Femur (tissue), 1 donor: ENCODE data around the gene YPEL1.
"Not testable (repeated sequence)": the region's sequence is repeated elsewhere in the genome, so short reads cannot be mapped to it uniquely, and the experiment has no call there.

Experiments
- DNase-seq: peaks from one replicate; pipeline ENCODE4 v3.0.0-alpha.2; 2017

YPEL1 gene

DNA sequence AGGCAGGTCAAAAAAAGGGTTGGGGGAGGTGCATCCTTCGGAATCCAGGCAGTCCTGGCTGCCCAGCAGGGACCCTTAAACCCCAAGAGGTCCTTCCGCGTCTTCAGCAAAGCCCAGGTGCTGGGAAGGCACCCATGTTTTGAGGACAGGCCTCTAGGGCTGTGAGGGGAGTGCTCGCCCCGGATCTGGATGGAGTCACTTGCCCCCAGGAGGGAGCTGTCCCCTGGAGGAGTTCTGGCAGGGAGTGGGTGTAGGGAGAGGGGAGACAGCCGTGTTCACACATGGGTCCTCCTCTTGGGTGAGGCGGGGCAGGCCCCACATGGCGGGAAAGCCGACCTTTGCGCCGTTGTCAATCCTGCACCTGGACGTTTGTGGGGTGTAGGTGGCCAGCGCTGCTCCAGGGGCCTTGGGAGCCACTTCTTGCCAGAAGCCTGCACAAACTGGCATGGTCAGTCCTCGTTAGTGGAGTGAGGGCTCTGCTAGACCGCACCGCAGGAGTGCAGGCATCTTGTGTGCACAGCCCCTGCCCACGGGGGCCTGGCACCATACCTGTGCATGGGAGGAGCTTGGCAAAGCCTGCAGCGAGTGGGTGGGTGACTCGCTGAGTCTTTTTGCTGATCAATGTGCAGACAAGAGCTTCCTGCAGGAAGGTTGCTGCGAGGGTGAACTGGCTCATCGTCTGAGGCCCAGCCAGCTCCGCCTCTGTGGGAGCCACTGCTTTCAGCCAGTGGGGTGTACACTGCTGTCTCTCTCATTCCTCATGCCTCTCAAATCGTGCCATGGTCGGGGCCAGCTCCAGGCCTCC is 53.8 kb downstream of the YPEL1 start:
- DNase-seq = no peak

DNA sequence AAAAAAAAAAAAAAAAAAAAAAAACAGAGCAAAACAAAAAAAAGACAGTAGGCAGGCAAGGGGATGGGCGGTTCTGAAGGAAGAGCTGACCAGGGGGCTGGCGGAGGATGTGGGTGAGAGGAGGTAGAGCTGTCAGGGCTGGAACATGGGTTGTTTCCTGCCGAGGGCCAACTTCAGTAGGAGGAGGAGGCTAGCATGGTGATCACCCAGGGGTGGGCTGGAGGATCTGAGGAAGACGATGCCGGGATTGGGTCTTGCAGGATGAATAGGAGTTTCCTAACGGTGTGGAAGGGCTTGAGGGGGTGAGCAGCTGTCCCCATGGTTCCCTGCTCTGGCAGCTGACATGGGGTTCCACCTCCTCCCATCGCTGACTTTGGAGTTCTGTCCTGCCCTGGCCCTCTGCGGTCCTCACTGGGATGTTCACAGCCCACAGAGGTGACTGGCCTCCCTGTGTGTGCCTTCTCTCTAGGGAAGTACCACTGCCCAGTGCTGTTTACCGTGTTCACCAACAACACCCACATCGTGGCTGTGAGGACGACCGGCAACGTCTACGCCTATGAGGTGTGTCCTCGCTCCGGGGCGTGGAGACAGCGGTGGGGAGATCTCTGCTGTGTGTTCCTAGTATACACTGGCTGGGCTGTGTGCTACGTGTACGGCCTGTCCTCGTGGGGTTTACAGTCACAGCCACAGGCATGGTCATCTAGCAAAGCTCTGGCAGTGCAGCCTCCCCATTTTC is 54.6 kb downstream of the YPEL1 start:
- no peak for DNase-seq

DNA sequence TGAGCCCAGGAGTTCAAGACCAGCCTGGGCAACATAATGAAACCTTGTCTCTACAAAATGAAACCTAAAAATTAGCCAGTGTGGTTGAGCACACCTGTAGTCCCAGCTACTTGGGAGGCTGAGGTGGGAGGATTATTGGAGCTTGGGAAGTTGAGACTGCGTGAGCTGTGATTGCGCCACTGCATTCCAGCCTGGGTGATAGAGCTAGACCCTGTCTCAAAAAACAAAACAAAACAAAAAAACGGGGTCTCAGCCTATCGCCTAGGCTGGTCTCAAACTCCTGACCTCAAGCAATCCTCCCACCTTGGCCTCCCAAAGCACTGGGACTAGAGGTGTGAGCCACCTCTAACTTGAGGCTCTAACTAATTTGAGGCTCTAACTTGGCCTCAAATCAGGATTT is 56.2 kb downstream of the YPEL1 start:
- DNase-seq = no peak

DNA sequence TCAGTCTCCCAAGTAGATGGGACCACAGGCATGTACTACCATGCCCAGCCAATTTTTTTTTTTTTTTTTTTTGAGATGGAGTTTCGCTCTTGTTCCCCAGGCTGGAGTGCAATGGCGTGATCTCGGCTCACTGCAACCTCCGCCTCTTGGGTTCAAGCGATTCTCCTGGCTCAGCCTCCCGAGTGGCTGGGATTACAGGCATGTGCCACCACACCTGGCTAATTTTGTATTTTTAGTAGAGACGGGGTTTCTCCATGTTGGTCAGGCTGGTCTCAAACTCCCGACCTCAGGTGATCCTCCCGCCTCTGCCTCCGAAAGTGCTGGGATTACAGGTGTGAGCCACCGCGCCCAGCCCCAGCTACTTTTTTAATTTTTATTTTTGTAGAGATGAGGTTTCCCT is 56.8 kb downstream of the YPEL1 start:
- not testable (repeated sequence) for DNase-seq

DNA sequence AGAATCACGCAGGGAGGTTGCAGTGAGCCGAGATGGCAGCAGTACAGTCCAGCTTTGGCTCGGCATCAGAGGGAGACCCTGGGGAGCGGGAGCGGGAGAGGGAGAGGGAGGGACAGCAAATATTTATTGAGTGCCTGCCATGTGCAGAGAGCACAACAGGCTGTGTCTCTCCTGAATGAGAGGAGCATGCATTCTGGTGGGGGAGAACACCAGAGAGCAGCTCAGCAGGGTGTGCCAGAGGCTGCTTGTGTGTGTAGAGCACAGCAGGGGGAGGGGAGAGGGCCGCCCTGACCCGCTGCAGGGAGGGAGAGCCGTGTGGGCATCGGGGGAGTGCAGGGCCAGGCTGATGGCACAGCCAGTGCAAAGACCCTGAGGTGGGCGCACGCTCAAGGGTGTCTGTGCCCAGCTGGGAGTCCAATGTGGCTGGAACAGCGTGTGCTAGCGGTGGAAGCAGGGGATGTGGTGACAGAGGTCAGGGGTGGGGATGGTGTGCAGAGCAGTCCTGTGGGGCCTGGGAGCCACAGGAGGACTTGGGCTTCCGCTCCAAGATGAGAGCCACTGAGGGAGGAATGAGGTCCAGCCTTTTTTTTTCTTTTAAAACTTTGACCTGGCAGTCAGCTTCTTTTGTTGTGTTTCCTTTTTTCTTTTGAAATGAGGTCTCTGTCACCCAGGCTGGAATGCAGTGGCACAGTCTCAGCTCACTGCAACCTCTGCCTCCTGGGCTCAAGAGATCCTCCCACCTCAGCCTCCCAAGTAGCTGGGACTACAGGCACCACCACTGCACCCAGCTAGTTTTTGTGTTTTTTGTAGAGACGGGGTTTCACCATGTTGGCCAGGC is 57.8 kb downstream of the YPEL1 start:
- no peak for DNase-seq

DNA sequence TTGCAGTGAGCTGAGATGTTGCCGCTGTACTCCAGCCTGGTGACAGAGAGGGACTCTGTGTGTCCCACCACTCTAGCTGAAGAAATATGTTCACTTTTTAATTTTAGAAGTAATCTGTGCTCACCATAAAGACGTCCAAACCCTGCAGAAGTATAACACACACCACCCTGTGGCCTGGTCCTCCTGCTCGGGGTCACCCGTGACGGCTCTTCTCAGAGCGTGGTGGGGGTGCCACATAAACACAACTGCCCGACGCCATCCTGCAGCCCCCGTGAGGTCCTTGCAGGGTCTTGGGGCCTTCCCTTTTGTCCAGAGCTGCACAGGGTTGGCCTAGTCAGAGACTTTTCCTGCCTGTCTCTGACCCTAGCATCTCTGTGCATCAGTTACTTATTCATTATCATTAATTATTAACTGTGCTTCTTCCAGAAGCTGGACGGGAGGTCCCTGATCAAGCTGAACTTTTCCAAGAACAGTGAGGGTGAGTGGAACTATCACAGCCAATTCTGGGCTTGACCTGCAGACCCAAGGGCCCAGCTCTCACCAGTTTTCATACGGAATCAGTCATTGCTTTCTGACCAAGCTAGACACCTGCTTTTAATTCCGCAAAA is 60.9 kb downstream of the YPEL1 start:
- no peak for DNase-seq

DNA sequence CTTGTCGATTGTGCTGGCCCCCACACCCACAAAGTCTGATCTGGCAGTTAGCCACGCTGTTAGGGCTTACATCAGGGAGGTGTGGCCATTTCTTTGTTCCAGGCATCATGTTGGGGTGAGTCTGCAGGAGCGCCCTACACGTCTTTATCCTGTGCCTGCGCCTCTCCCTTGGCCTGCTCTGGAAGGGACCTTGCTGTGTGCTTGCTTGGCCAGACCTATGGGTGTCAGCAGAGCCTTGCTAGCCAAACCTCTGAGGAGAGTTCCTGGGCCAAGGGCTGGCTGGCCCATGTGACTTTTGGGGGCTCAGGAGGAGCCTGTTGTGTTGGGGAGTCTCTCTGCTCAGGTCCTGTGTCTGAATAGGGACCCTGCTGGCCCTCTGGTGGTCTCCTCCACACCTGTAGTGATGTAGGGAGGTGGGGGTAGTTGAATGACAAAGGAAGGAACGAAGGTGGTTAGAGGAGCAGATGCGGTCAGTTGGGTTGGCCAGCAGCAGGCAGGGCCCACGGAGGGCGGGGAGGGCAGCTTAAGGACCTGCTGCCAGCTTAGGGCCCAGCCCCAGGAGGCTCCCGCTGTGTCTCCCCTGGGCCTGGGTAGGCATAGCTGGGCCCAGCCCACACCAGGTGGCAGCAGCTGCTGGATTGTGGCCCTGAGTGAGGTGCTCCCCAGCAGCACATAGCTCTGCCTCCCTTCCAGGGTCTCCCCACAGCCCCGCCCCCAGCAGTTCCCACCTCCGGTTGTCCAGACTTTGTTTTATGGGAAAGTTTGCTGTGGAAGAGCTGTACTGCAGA is 61.9 kb downstream of the YPEL1 start:
- DNase-seq = no peak

DNA sequence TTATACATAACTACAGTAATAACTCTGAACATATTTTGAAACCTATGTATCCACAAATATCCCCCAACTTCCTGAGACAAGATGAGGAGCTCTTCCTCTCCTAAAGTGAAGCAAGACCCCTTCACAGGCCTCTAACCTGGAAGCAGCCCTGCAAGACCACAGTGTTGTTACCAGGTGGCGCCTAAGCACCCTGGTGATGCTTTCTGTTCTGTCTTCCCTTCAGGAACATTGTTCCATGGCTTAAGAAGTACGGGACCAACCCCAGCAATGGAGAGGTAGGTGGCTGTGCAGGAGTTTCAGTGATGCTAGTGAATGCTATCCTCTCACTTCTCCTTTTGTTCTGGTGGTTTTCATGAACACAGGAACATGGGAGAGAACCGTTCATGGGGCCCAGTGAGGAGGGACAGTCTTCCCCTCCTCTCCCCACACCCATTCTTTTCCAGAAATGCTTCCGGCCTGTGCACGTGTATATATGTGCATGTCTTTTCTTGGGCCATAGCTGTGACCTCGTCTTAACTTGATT is 63.4 kb downstream of the YPEL1 start:
- DNase-seq = no peak

DNA sequence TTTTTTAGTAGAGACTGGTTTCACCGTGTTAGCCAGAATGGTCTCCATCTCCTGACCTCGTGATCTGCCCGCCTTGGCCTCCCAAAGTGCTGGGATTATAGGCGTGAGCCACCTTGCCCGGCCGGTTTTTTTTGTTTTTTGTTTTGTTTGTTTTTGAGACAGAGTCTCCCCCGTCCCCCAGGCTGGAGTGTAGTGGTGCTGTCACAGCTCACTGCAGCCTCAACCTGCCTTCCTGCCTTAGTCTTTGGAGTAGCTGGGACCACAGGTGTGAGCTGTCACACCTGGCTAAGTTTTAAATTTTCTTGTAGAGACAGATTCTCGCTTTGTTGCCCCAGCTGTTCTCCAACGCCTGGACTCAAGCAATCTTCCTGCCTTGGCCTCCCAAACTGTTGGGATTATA is 66.6 kb downstream of the YPEL1 start:
- no peak for DNase-seq

DNA sequence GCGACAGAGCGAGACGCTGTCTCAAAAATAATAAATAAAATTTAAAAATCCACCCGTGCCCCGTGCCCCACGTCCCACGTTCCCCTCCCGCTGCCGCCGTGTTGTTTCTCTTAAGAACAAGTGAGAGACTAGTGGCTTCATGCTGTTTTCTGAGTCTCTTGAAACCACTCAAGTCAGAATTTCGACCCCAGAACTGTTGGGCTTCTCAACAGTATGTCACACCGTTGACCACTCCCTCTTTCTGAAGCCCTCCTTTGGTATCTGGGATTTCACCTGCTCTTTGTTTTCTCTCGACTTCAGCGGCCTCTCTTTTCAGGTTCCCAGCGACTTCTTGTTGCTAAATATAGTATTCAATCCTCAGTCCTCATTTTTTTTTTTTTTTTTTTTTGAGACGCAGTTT is 68.8 kb downstream of the YPEL1 start:
- no peak for DNase-seq

DNA sequence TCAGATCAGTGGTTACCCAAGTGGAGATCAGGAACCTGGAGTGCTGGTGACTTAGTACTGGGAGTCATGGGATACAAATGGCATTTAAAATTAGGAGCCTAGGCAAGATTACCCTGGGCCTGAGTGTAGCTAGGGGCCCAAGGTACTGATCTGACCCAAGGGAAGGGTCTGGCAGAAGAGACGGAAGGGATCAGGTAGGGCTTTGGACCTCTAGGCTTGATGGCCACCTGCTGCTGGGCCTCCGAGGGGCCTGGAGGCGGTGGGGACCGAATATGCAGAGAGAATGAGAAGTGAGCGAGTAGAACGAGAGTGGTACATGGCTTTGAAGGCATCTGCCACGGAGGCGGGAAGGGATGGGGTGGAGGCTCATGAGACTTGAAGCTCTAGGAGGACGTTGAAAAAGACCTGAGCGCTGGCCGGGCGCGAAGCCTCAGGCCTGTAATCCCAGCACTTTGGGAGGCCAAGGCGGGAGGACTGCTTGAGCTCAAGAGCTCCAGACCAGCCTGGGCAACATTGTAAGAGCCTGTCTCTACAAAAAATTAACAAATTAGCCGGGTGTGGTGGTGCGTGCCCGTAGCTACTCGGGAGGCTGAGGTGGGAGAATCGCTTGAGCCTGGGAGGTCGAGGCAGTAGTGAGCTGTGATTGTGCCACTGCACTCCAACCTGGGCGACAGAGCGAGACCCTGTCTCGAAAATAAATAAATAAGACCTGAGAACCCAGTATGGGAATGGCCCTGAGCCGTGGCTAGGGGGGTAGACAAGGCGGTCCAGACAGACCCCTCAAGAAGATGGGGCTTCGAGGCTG is 70.3 kb downstream of the YPEL1 start:
- DNase-seq = no peak

DNA sequence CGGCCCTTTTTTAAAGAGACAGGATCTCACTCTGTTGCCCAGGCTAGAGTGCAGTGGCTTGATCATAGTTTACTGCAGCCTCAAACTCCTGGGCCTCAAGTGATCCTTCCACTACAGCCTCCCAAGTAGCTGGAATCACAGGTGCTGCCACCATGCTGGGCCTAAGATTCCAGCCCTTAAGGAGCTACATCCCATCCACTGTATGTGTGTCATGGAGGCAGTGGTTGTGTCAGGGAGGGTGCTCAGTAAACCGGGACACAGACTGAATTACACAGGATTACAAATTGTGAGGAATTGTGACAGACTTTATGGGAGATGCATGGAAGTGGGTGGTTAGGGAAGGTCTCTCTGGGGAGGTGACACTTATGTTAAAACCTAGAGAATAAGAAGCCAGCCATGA is 71.9 kb downstream of the YPEL1 start:
- DNase-seq = no peak

DNA sequence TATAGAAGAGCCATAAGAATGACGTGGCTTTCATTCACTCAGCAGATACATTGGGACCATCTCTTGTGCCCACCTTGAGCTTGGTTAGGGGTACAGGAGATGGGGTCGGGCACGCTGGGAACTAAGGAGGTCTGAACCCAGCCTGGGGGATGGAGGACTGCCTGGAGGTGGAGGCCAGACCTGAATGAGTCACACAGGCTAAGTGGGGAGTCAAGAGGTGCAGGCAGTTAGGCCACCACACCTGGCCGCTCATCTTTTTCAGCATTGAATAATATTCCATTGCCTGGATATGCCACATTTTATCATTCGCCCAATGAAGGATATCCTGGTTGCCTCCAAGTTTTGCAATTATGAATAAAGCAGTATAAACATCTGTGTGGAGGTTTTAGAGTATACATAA is 73.6 kb downstream of the YPEL1 start:
- no peak for DNase-seq

DNA sequence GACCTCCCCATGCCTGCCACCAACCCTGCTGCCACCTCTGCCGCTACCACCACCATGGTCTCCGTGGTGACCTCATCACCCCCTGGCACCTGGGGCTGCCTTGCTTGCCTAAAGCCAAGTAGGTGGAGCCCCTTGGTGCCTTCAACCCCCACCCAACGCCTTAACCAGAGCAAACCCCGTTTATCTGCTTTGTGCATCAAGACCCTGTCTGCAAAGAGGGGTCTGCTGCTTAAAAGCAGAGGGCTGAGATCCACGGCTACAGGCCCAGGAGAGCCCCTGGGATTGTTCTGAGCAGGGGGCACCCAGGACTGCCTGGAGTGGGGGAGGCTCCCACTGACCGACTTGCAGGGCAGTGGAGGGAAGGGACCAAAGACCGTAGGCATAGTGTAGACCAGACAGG is 74.7 kb downstream of the YPEL1 start:
- DNase-seq = no peak

DNA sequence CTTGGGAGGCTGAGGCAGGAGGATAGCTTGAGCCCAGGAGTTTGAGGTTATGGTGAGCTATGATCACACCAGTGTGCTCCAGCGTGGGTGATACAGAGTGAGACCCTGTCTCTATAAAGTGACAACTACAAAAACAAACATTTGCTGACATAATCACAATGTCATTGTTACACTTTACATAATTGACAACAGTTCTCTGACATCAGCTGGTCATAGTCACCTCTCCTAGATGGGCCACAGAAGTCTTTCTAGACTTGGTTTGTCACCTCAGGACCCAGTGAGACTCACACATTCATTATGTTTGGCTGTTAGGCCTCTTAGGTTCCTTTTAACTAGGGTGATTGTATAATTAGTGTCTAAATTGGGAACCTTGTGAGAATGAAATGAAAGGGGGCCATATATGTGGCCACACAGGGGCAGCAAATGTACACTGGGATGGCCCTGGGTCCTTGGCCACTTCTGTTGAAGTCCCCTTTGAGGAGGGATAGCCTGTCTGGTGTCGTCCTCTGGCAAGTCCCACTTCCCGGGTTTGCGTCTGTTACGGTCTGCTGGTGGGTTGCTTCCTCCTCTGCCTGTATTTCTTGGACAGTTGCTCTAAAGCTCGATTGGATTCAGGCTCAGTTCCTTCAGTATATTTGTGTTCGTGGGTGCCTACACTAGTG is 75.6 kb downstream of the YPEL1 start:
- DNase-seq = no peak

DNA sequence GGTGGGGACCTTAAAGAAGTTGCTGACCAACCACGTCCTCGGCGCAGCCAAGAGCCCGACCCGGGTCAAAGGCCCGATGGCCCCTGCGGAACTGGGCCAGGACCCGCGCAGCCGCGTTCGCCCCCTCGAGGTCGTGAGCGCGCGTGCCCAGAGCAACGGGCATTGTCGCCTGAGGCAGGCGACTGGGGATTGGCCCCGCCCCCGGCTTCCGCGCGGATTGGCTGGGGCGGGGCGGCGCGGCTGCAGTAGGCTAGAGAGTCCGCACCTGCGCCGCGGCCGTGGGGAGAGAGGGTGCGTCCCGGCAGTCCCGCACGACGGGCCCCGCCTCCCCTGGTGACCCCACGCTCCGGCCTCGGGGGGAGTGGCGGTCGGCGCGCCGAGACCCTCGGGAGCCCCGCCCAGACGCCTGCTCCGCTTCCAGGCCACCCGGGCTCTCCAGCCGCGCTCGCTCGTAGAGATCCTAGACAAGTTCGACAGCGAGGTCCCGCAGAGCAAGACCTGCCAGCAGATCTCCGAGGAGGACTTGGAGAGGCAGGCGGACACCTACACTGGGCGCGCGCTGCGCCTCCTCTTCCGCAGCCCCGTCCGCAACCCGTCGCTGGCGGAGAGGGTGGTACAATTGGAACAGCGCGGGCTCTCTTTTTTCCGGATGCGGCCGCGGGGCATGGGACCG is 78.1 kb downstream of the YPEL1 start:
- peak; percentile 76 for DNase-seq

DNA sequence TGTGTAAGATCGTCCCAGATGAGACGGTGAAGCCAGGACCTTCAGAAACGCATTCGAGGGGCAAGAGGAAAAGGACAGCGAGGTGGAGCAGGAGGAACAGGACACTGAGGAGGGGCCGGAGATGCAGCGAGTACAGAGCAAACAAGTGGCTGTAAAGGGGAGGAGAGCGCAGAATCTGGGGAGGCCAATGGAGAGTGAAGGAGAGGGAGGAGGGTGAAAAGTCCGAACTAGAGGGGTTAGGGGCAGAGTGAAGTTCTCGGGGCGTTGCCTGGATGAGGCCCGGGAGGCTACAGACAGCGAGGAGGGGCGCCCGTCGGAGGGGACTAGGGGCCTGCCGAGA is 78.6 kb downstream of the YPEL1 start:
- DNase-seq = no peak

DNA sequence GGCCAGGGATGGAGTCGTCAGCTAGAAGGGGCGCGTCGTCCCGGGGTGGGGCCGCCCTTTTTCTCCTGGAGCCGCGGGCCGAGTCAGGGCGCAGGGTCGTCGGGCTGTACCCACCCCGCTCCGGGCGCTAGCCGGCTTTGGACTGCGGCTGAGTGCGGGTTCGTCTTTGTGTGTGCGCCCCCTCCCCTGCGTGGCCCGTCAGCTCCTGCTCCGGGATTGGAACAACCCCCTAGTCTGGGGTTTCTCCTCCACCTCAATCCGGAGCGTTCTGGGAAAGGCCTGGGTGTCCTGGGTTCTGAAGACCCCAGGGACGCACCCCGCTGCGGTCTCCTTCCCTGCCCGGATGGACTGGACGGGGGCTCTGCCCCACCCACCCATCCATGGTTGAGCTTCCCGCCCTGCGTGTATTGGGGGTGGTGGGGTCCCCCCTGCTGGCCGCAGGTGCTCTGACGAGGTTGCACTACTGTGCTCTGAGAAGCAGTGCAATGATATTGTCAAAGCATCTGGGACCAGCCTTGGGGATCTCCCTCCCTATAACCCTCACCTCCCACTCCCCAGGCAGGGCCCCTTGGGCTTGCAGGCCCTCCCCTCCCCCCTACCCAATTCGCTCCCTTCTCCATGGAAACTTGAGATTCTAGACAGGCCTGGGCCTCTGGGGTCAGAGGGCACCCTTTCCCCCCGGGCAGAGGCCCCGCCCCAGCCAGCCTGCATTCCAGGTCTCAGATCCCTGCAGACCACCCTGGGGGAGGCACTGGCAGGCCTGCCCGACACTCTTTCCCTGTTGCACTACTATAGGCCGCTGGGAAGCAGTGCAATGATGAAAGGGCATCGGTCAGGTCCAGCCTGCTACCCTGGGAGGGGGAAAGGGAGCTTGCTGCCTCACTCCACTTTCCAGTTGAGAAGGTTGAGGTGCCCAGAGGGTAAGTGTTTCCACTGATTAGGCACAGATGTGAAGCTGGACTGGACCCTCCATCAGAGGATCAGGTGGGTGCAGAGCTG is 82.7 kb downstream of the YPEL1 start:
- no peak for DNase-seq

DNA sequence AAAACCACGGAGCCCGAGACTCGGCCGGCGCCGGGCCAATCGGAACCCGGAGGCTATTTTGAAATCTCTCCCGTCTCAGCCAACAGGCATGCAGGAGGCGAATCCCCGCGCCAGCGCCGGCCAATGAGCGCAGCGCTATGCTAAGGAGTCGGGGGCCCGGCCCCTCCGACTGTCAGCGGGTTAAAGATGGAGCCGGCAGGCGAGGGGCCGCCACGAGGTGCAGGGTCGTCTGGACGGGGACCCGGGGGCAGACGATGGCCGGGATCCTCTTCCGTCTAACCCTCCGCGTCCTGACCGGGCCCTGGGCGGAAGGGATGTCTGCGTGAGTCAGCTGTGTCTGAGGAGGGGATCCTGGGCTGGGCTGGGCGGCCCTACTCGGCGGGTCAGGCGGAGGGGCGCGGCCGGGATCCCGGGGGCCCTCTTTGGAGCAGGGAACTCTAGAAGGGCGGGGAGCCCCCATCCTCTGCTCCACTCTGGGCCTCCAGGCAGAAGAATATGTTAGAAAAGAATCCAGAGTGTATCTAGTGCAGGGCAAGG is 83.5 kb downstream of the YPEL1 start:
- DNase-seq = peak; percentile 95
